Osteoblast (primary cell): Measurements from ENCODE around the gene C22orf31. TPM values are rescaled to one million over a fixed set of nuclear protein-coding genes. Genes with fewer than 3 reads are reported as not detected.

Experiments used
- DNase-seq: peaks from one replicate; pipeline ENCODE4 v3.0.0; 2011; ENCODE audit warnings: low spot score, mixed read lengths; ENCODE audit not compliant: insufficient read length; ENCODE audit errors: missing footprints
- H2AFZ ChIP-seq: 2 replicates; pipeline ENCODE4 v1.6.0; 2011; ENCODE audit warnings: mild to moderate bottlenecking, low read length
- H3K27ac ChIP-seq: 2 replicates; pipeline ENCODE4 v1.5.1; 2011; ENCODE audit warnings: mild to moderate bottlenecking, low read depth, low read length, moderate library complexity
- H3K27me3 ChIP-seq: 2 replicates; pipeline ENCODE4 v1.6.0; 2012; ENCODE audit warnings: mild to moderate bottlenecking, control low read depth, inconsistent platforms, low read length, moderate library complexity; ENCODE audit not compliant: insufficient read depth
- H3K36me3 ChIP-seq: 2 replicates; pipeline ENCODE4 v1.5.1; 2011; ENCODE audit warnings: mild to moderate bottlenecking, low read length, control low read depth, moderate library complexity; ENCODE audit not compliant: insufficient read depth
- H3K4me1 ChIP-seq: 2 replicates; pipeline ENCODE4 v1.5.1; 2011; ENCODE audit warnings: mild to moderate bottlenecking, low read length, control low read depth, moderate library complexity; ENCODE audit not compliant: insufficient read depth
- H3K4me2 ChIP-seq: 2 replicates; pipeline ENCODE4 v1.6.0; 2011; ENCODE audit warnings: mild to moderate bottlenecking, low read length; ENCODE audit not compliant: insufficient read depth
- H3K4me3 ChIP-seq: fragments of 200-600 bp; sonication (generic); 3 replicates; pipeline ENCODE4 v1.5.1; 2012; ENCODE audit warnings: mild to moderate bottlenecking, low read length, inconsistent platforms; ENCODE audit not compliant: insufficient read depth
- H3K79me2 ChIP-seq: 2 replicates; pipeline ENCODE4 v1.6.0; 2012; ENCODE audit warnings: mild to moderate bottlenecking, low read length, control low read depth, inconsistent platforms; ENCODE audit not compliant: insufficient read depth
- H3K9me3 ChIP-seq: 2 replicates; pipeline ENCODE4 v1.5.1; 2011; ENCODE audit warnings: low read depth, low read length, control low read depth
- H4K20me1 ChIP-seq: 2 replicates; pipeline ENCODE4 v1.6.0; 2012; ENCODE audit warnings: mild to moderate bottlenecking, low read length, control low read depth; ENCODE audit not compliant: insufficient read depth
- total RNA-seq: library from RNA; depleted of rRNA; stranded (reverse); fragments of >200 nt; gene quantifications from 2 replicates; pipeline ENCODE4 v1.2.3, GENCODE V29; 2012
- TF ChIP-seq, protein P1 (sequence below): IDR thresholded peaks from 2 replicates; pipeline ENCODE4 v1.5.1; 2011; ENCODE audit warnings: mild to moderate bottlenecking, low read depth, low read length, moderate library complexity; ENCODE audit errors: extremely low read depth

C22orf31 gene
- total RNA-seq, 1 donor = not detected

DNA sequence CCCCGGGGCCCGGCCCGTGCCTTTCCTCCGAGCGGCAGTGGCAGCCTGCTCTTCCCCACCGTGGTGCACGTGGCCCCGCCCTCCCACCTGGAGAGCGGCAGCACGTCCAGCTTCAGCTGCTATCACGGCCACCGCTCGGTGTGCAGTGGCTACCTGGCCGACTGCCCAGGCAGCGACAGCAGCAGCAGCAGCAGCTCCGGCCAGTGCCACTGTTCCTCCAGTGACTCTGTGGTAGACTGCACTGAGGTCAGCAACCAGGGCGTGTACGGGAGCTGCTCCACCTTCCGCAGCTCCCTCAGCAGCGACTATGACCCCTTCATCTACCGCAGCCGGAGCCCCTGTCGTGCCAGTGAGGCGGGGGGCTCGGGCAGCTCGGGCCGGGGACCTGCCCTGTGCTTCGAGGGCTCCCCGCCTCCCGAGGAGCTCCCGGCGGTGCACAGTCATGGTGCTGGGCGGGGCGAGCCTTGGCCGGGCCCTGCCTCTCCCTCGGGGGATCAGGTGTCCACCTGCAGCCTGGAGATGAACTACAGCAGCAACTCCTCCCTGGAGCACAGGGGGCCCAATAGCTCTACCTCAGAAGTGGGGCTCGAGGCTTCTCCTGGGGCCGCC is 11.9 kb downstream of the C22orf31 start:
- Histone ChIP-seq H3K4me3 (no peak overlapping the region), H2AFZ (no peak overlapping the region), H3K4me1 (peaks cover 5% of the 10 kb centered on the region), H3K36me3 (no peaks in the 10 kb centered on the region), H3K27me3 (no peaks in the 10 kb centered on the region), H4K20me1 (peaks cover 1% of the 10 kb centered on the region), H3K9me3 (no peaks in the 10 kb centered on the region), H3K27ac (no peak overlapping the region), H3K4me2 (no peak overlapping the region), H3K79me2 (no peaks in the 10 kb centered on the region)
- TF ChIP-seq, protein P1, sequence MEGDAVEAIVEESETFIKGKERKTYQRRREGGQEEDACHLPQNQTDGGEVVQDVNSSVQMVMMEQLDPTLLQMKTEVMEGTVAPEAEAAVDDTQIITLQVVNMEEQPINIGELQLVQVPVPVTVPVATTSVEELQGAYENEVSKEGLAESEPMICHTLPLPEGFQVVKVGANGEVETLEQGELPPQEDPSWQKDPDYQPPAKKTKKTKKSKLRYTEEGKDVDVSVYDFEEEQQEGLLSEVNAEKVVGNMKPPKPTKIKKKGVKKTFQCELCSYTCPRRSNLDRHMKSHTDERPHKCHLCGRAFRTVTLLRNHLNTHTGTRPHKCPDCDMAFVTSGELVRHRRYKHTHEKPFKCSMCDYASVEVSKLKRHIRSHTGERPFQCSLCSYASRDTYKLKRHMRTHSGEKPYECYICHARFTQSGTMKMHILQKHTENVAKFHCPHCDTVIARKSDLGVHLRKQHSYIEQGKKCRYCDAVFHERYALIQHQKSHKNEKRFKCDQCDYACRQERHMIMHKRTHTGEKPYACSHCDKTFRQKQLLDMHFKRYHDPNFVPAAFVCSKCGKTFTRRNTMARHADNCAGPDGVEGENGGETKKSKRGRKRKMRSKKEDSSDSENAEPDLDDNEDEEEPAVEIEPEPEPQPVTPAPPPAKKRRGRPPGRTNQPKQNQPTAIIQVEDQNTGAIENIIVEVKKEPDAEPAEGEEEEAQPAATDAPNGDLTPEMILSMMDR = no peak
- DNase-seq = no peak

DNA sequence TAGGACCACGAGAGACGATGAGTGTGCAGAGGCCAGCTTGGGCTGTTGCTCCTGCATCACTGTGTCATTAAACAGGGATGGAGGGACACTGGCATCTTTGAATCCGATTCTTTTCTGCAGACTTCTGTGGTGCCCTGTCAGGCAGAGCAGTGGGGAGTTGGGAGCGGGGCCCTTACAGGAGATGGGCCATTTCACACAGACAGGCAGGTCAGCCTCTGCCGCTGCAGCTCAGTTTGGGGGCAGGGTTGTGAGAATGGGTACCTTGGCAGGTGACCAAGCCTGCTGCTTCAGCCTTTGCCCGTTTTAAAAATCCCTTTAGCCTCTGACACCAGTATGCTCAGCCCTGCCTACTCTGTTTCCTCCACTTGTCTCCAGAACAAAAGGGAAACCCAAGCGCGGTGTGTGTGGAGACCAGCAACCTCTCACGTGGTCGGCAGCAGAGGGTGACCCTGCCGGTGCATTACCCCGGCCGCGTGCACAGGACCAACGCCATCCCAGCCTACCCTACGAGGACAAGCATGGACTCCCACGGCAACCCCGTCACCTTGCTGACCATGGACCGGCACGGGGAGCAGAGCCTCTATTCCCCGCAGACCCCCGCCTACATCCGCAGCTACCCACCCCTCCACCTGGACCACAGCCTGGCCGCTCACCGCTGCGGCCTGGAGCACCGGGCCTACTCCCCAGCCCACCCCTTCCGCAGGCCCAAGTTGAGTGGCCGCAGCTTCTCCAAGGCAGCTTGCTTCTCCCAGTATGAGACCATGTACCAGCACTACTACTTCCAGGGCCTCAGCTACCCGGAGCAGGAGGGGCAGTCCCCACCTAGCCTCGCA is 12.6 kb downstream of the C22orf31 start:
- H3K27me3 ChIP-seq = no peaks in the 10 kb centered on the region
- no peaks in the 10 kb centered on the region for H3K79me2 ChIP-seq
- H3K4me2 ChIP-seq = no peak overlapping the region
- H2AFZ ChIP-seq = no peak overlapping the region
- no peaks in the 10 kb centered on the region for H3K36me3 ChIP-seq
- H3K4me3 ChIP-seq = no peak overlapping the region
- peak; percentile 42 for DNase-seq
- H3K9me3 ChIP-seq = no peaks in the 10 kb centered on the region
- peaks cover 12% of the 10 kb centered on the region for H3K4me1 ChIP-seq
- H3K27ac ChIP-seq = no peak overlapping the region
- H4K20me1 ChIP-seq = peaks cover 6% of the 10 kb centered on the region
- TF ChIP-seq, protein P1 = no peak

DNA sequence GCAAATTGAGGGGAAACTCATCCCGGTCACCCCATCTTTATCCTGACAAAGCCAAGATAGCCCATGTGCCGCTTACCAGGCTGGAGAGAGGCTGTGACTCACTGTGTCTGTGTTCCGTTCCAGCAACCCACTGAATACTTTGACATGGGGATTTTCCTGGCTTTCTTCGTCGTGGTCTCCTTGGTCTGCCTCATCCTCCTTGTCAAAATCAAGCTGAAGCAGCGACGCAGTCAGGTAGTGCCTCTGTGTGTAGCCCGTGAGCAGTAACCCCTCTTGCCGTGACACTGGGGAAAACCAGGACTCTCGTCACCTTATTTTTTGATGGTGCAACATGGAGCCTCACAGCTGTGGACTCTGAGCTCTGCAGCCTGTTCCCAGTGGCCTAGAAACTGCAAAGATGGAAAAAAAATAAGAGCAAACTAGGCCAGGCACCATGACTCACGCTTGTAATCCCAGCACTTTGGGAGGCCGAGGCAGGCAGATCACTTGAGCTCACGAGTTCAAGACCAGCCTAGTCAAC is 16.9 kb downstream of the C22orf31 start:
- H2AFZ ChIP-seq = peak overlapping the region; percentile 84
- TF ChIP-seq, protein P1 = no peak
- peaks cover 8% of the 10 kb centered on the region for H4K20me1 ChIP-seq
- H3K4me3 ChIP-seq = peak overlapping the region; percentile 31
- no peaks in the 10 kb centered on the region for H3K9me3 ChIP-seq
- no peaks in the 10 kb centered on the region for H3K36me3 ChIP-seq
- DNase-seq = peak; percentile 94
- H3K4me2 ChIP-seq = peak overlapping the region; percentile 76
- peak overlapping the region; percentile 94 for H3K27ac ChIP-seq
- H3K4me1 ChIP-seq = peaks cover 38% of the 10 kb centered on the region
- H3K27me3 ChIP-seq = no peaks in the 10 kb centered on the region
- no peaks in the 10 kb centered on the region for H3K79me2 ChIP-seq
